ENCODE data around the gene ZNF385B. TPM values are rescaled to one million over a fixed set of nuclear protein-coding genes. Genes with fewer than 3 reads are reported as not detected.

The ZNF385B gene
- total and polyA plus RNA-seq, 4 donors, result 13.5 to 70.8 (median 45.2) TPM

- peak in 2 of 3 donors; percentile 83 to 91 for DNase-seq
- ATAC-seq (ENCODE audit: insufficient read depth, low FRiP score), result no peak
- Histone ChIP-seq H3K4me3 (no peak overlapping the region), H3K9ac (ENCODE audit: insufficient read depth in 1 of 2, low read length in 2 of 2) (no peak overlapping the region), H3K36me3 (ENCODE audit: control insufficient read depth in 4 of 4, insufficient read depth in 4 of 4, low read length in 4 of 4) (no peaks in the 10 kb centered on the region), H3K27me3 (ENCODE audit: control insufficient read depth in 3 of 3, insufficient read depth in 3 of 3, low read length in 2 of 3) (peaks cover 0 to 2% (median 0%) of the 10 kb centered on the region in 3 donors), H3K27ac (ENCODE audit: low read depth in 1 of 2, low read length in 1 of 2) (no peak overlapping the region), H3K4me1 (ENCODE audit: control insufficient read depth in 5 of 5, insufficient read depth in 5 of 5, low read length in 5 of 5) (peaks cover 0 to 6% (median 0%) of the 10 kb centered on the region in 5 donors), H3K9me3 (ENCODE audit: control insufficient read depth in 4 of 4, insufficient read depth in 3 of 4, low read length in 3 of 4) (no peaks in the 10 kb centered on the region)
- WGBS, 2 donors, result 65 to 79% methylated on average over 1 of the region's 1 CpG
- TF ChIP-seq, protein P1, sequence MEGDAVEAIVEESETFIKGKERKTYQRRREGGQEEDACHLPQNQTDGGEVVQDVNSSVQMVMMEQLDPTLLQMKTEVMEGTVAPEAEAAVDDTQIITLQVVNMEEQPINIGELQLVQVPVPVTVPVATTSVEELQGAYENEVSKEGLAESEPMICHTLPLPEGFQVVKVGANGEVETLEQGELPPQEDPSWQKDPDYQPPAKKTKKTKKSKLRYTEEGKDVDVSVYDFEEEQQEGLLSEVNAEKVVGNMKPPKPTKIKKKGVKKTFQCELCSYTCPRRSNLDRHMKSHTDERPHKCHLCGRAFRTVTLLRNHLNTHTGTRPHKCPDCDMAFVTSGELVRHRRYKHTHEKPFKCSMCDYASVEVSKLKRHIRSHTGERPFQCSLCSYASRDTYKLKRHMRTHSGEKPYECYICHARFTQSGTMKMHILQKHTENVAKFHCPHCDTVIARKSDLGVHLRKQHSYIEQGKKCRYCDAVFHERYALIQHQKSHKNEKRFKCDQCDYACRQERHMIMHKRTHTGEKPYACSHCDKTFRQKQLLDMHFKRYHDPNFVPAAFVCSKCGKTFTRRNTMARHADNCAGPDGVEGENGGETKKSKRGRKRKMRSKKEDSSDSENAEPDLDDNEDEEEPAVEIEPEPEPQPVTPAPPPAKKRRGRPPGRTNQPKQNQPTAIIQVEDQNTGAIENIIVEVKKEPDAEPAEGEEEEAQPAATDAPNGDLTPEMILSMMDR (IDR thresholded peaks at IDR 0.05; ENCODE audit: control extremely low read depth, extremely low read depth), result no peak
Measured at GRCh38 chr2:179715871-179716270, 145.5 kb downstream of the ZNF385B start.

DNA sequence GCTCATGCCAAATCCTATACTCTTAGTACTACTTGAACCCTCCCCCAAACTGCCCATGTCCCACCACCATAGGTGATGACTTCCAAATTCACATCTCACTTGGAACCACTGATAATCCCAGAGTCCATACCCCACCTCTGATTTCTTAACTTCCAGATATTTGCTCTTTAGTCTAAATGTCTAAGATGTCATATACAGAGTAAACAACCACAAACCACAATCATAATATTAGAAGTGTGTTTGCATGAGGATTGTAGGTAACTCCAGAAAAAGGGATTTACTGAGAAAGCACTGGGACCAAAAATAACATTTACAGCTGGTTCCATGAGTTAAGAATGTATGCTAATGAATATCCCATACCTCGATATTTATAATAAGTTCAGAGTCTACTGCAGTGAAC, 146.2 kb downstream of the ZNF385B start:
- H3K9ac ChIP-seq (ENCODE audit: insufficient read depth in 1 of 2, low read length in 2 of 2), result no peak overlapping the region
- TF ChIP-seq, protein P1 (IDR thresholded peaks at IDR 0.05; ENCODE audit: control extremely low read depth, extremely low read depth), result no peak
- H3K9me3 ChIP-seq (ENCODE audit: control insufficient read depth in 4 of 4, insufficient read depth in 3 of 4, low read length in 3 of 4), result peaks cover 0 to under 1% (median 0%) of the 10 kb centered on the region in 4 donors
- 82 to 87% methylated on average over 1 of the region's 1 CpG for WGBS, 2 donors
- peaks cover 0 to 6% (median 0%) of the 10 kb centered on the region in 5 donors for H3K4me1 ChIP-seq (ENCODE audit: control insufficient read depth in 5 of 5, insufficient read depth in 5 of 5, low read length in 5 of 5)
- H3K36me3 ChIP-seq (ENCODE audit: control insufficient read depth in 4 of 4, insufficient read depth in 4 of 4, low read length in 4 of 4), result no peaks in the 10 kb centered on the region
- no peak overlapping the region for H3K4me3 ChIP-seq
- no peak overlapping the region for H3K27ac ChIP-seq (ENCODE audit: low read depth in 1 of 2, low read length in 1 of 2)
- no peak for DNase-seq
- H3K27me3 ChIP-seq (ENCODE audit: control insufficient read depth in 3 of 3, insufficient read depth in 3 of 3, low read length in 2 of 3), result peaks cover 0 to 2% (median 0%) of the 10 kb centered on the region in 3 donors
- ATAC-seq (ENCODE audit: insufficient read depth, low FRiP score), result no peak

GRCh38 chr2:179712825-179713224, 148.6 kb downstream of the ZNF385B start:
- no peak overlapping the region for H3K4me3 ChIP-seq
- ATAC-seq (ENCODE audit: insufficient read depth, low FRiP score) (no peak), DNase-seq (no peak)
- no peaks in the 10 kb centered on the region for H3K27me3 ChIP-seq (ENCODE audit: control insufficient read depth in 3 of 3, insufficient read depth in 3 of 3, low read length in 2 of 3)
- no peak overlapping the region for H3K27ac ChIP-seq (ENCODE audit: low read depth in 1 of 2, low read length in 1 of 2)
- H3K9ac ChIP-seq (ENCODE audit: insufficient read depth in 1 of 2, low read length in 2 of 2), result no peak overlapping the region
- peaks cover 0 to 6% (median 0%) of the 10 kb centered on the region in 5 donors for H3K4me1 ChIP-seq (ENCODE audit: control insufficient read depth in 5 of 5, insufficient read depth in 5 of 5, low read length in 5 of 5)
- peaks cover 0 to 4% (median under 1%) of the 10 kb centered on the region in 4 donors for H3K9me3 ChIP-seq (ENCODE audit: control insufficient read depth in 4 of 4, insufficient read depth in 3 of 4, low read length in 3 of 4)
- peaks cover 0 to 3% (median 0%) of the 10 kb centered on the region in 4 donors for H3K36me3 ChIP-seq (ENCODE audit: control insufficient read depth in 4 of 4, insufficient read depth in 4 of 4, low read length in 4 of 4)
- TF ChIP-seq, protein P1 (IDR thresholded peaks at IDR 0.05; ENCODE audit: control extremely low read depth, extremely low read depth), result no peak
- 74 to 85% methylated on average over 4 of the region's 4 CpGs for WGBS, 2 donors

- WGBS, 2 donors, result 85 to 90% methylated on average over 4 of the region's 4 CpGs
Measured at GRCh38 chr2:179711375-179711774, 150.0 kb downstream of the ZNF385B start.

More at GRCh38 chr2:179711375-179711774, 150.0 kb downstream of the ZNF385B start:
- TF ChIP-seq, protein P1 (IDR thresholded peaks at IDR 0.05; ENCODE audit: control extremely low read depth, extremely low read depth), result no peak
- H3K9ac ChIP-seq (ENCODE audit: insufficient read depth in 1 of 2, low read length in 2 of 2), result no peak overlapping the region
- no peak overlapping the region for H3K27ac ChIP-seq (ENCODE audit: low read depth in 1 of 2, low read length in 1 of 2)
- H3K9me3 ChIP-seq (ENCODE audit: control insufficient read depth in 4 of 4, insufficient read depth in 3 of 4, low read length in 3 of 4), result peaks cover 0 to 4% (median under 1%) of the 10 kb centered on the region in 4 donors
- no peak overlapping the region for H3K4me3 ChIP-seq
- H3K4me1 ChIP-seq (ENCODE audit: control insufficient read depth in 5 of 5, insufficient read depth in 5 of 5, low read length in 5 of 5), result peaks cover 0 to 6% (median 2%) of the 10 kb centered on the region in 5 donors
- no peak for ATAC-seq (ENCODE audit: insufficient read depth, low FRiP score)
- no peaks in the 10 kb centered on the region for H3K27me3 ChIP-seq (ENCODE audit: control insufficient read depth in 3 of 3, insufficient read depth in 3 of 3, low read length in 2 of 3)
- DNase-seq, result no peak
- peaks cover 0 to 3% (median 0%) of the 10 kb centered on the region in 4 donors for H3K36me3 ChIP-seq (ENCODE audit: control insufficient read depth in 4 of 4, insufficient read depth in 4 of 4, low read length in 4 of 4)

All from lung (tissue), 12 donors.